Breast epithelium (tissue), 4 donors: ENCODE data around the gene SOX30. TPM values are rescaled to one million over a fixed set of nuclear protein-coding genes. Genes with fewer than 3 reads are reported as not detected.

ENCODE experiments used
- DNase-seq, 2 donors: peaks; one replicate each; pipeline ENCODE4 v3.0.0-alpha.2; 2019; ENCODE audit warnings: low spot score in 2 of 2
- H3K27ac ChIP-seq, 2 donors: fragments of 200-600 bp; sonication (generic) in 1 of 2; one replicate each; pipeline ENCODE4 v1.5.1; 2016 to 2019; ENCODE audit warnings: mild to moderate bottlenecking in 1 of 2
- H3K27me3 ChIP-seq, 2 donors: fragments of 200-600 bp; sonication (generic) in 1 of 2; one replicate each; pipeline versions ENCODE4 v1.5.1 to v1.6.0; 2017 to 2019; ENCODE audit warnings: control low read depth in 1 of 2, mild to moderate bottlenecking in 1 of 2
- H3K36me3 ChIP-seq: fragments of 200-600 bp; one replicate; pipeline ENCODE4 v1.5.1; 2019
- H3K4me1 ChIP-seq, 2 donors: fragments of 200-600 bp; sonication (generic); one replicate each; pipeline ENCODE4 v1.5.1; 2016 to 2019; ENCODE audit warnings: control low read depth in 1 of 2
- H3K4me3 ChIP-seq, 3 donors: fragments of 200-600 bp; sonication (generic); 1 replicate in 2 of 3; 2 replicates in 1 of 3; pipeline ENCODE4 v1.5.1; 2016 to 2019; ENCODE audit warnings: mild to moderate bottlenecking in 3 of 3, moderate library complexity in 2 of 3
- H3K9me3 ChIP-seq, 2 donors: fragments of 200-600 bp; sonication (generic) in 1 of 2; one replicate each; pipeline ENCODE4 v1.5.1; 2016 to 2019; ENCODE audit warnings: control low read depth in 1 of 2
- CTCF ChIP-seq, 3 donors: fragments of 450-650 bp; IDR thresholded peaks; one replicate each; pipeline ENCODE4 v1.5.1; 2016 to 2017; ENCODE audit warnings: antibody characterized with exemption in 3 of 3, mild to moderate bottlenecking in 3 of 3, moderate library complexity in 3 of 3
- POLR2A ChIP-seq: fragments of 450-650 bp; IDR thresholded peaks from one replicate; pipeline ENCODE4 v1.6.1; 2016; ENCODE audit warnings: antibody characterized with exemption, mild to moderate bottlenecking, moderate library complexity
- POLR2AphosphoS5 ChIP-seq, 3 donors: sonication (generic); formaldehyde crosslinking; IDR thresholded peaks; one replicate each; pipeline ENCODE4 v1.6.1; 2017; ENCODE audit warnings: antibody characterized with exemption in 3 of 3
- intact Hi-C: fragments of 100-400 bp; cut with DNase I; formaldehyde crosslinking; loops from one replicate; pipeline ENCODE4 v1.15.1; 2023; ENCODE audit warnings: low total_unique reads
- total RNA-seq, 3 donors: library from RNA; depleted of rRNA; stranded (reverse); fragments of >200 nt; gene quantifications; one replicate each; pipeline ENCODE4 v1.1.0, GENCODE V29; 2016

SOX30 gene
- total RNA-seq, 3 donors from 2014 or later: 0.16 TPM; not detected in 2

- TF ChIP-seq POLR2AphosphoS5 (IDR thresholded peaks at IDR 0.05) (no peak), POLR2A (no peak), CTCF (IDR thresholded peaks at IDR 0.05) (no peak)
- intact Hi-C loops: no loop called here
- H3K27ac ChIP-seq: no peak overlapping the region
Measured at GRCh38 chr5:157593052-157593757, 59.0 kb downstream of the SOX30 start.

GRCh38 chr5:157592594-157592993 lies 59.6 kb downstream of the SOX30 start:
- Histone ChIP-seq H3K9me3 (no peaks in the 10 kb centered on the region), H3K27me3 (no peaks in the 10 kb centered on the region), H3K4me3 (no peak overlapping the region), H3K4me1 (no peaks in the 10 kb centered on the region), H3K27ac (no peak overlapping the region), H3K36me3 (no peaks in the 10 kb centered on the region)
- intact Hi-C loops: no loop called here
- TF ChIP-seq POLR2A: no peak
- no peak for TF ChIP-seq POLR2AphosphoS5 (IDR thresholded peaks at IDR 0.05)
- no peak for TF ChIP-seq CTCF (IDR thresholded peaks at IDR 0.05)
- DNase-seq: no peak

More at GRCh38 chr5:157593052-157593757, 59.0 kb downstream of the SOX30 start:
- Histone ChIP-seq H3K4me1 (no peaks in the 10 kb centered on the region), H3K27me3 (no peaks in the 10 kb centered on the region), H3K4me3 (no peak overlapping the region), H3K9me3 (no peaks in the 10 kb centered on the region), H3K36me3 (no peaks in the 10 kb centered on the region)
- no peak for DNase-seq

- TF ChIP-seq CTCF (IDR thresholded peaks at IDR 0.05) (no peak), POLR2AphosphoS5 (IDR thresholded peaks at IDR 0.05) (no peak), POLR2A (no peak)
- intact Hi-C loops: no loop called here
- Histone ChIP-seq H3K27ac (no peak overlapping the region), H3K9me3 (no peaks in the 10 kb centered on the region), H3K4me1 (no peaks in the 10 kb centered on the region), H3K4me3 (no peak overlapping the region), H3K27me3 (no peaks in the 10 kb centered on the region), H3K36me3 (no peaks in the 10 kb centered on the region)
- DNase-seq: no peak
Measured at GRCh38 chr5:157590478-157590877, 61.8 kb downstream of the SOX30 start.

GRCh38 chr5:157584628-157585027 lies 67.6 kb downstream of the SOX30 start:
- Histone ChIP-seq H3K4me1 (no peaks in the 10 kb centered on the region), H3K27ac (no peak overlapping the region), H3K4me3 (no peak overlapping the region), H3K36me3 (no peaks in the 10 kb centered on the region), H3K27me3 (no peaks in the 10 kb centered on the region), H3K9me3 (no peaks in the 10 kb centered on the region)
- DNase-seq: no peak
- intact Hi-C loops: no loop called here
- TF ChIP-seq POLR2AphosphoS5 (IDR thresholded peaks at IDR 0.05): no peak
- TF ChIP-seq CTCF (IDR thresholded peaks at IDR 0.05): no peak
- no peak for TF ChIP-seq POLR2A

GRCh38 chr5:157582731-157583620 lies 69.3 kb downstream of the SOX30 start:
- Histone ChIP-seq H3K27ac (no peak overlapping the region), H3K9me3 (no peaks in the 10 kb centered on the region), H3K27me3 (no peaks in the 10 kb centered on the region), H3K4me3 (no peak overlapping the region), H3K36me3 (no peaks in the 10 kb centered on the region), H3K4me1 (no peaks in the 10 kb centered on the region)
- TF ChIP-seq CTCF (IDR thresholded peaks at IDR 0.05): no peak
- TF ChIP-seq POLR2A: no peak
- TF ChIP-seq POLR2AphosphoS5 (IDR thresholded peaks at IDR 0.05): no peak
- intact Hi-C loops: no loop called here
- DNase-seq: no peak
